ENCODE measurements around the gene ZFPM1.
"Not testable (repeated sequence)": the region's sequence is repeated elsewhere in the genome, so short reads cannot be mapped to it uniquely, and the experiment has no call there.

ZFPM1 gene

DNA sequence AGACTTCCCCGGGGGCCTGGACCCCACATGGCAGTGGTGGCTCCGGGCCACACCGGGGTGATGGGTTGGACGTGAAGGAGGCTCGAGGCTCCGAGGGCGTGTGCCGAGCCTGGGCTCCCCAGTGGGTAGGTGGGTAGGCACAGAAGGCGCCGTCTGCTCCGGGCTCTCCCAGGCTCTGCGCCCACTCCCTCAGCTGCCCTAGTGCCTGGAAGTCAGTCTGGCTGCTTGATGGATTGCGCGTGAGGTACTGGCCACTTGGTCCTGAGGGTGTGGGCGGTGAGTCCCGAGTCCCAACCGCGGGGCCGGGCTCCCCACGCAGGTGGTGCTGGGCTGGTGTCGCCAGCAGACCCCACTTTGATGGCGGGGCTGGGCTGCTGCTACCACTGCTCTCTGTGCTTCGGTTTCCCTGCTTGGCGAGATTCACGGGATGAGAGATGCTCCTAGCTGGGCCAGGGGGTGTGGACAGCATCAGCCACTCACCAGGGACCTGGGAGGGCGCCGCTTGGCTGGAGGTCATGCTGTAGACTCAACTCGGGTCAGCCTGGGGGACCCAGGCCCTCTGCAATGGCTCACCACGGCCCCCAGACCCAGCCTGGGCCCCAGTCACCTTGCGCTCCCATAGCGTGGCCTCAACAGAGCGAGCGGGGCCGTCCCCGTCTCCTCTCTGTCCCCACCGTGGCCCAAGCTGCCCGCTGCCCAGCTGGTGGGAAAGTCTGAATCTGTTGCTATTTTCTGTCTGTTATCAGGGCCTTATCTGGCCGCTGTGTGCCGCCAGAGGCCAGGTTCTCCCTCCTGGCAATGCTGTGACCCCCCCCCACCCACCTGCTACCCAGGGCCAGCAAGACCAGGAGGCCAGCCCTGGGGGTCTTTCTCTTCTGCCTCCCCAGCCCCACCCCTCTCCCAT is 26.1 kb downstream of the ZFPM1 start:
- no peak for DNase-seq (ENCODE audit: low read depth)

DNA sequence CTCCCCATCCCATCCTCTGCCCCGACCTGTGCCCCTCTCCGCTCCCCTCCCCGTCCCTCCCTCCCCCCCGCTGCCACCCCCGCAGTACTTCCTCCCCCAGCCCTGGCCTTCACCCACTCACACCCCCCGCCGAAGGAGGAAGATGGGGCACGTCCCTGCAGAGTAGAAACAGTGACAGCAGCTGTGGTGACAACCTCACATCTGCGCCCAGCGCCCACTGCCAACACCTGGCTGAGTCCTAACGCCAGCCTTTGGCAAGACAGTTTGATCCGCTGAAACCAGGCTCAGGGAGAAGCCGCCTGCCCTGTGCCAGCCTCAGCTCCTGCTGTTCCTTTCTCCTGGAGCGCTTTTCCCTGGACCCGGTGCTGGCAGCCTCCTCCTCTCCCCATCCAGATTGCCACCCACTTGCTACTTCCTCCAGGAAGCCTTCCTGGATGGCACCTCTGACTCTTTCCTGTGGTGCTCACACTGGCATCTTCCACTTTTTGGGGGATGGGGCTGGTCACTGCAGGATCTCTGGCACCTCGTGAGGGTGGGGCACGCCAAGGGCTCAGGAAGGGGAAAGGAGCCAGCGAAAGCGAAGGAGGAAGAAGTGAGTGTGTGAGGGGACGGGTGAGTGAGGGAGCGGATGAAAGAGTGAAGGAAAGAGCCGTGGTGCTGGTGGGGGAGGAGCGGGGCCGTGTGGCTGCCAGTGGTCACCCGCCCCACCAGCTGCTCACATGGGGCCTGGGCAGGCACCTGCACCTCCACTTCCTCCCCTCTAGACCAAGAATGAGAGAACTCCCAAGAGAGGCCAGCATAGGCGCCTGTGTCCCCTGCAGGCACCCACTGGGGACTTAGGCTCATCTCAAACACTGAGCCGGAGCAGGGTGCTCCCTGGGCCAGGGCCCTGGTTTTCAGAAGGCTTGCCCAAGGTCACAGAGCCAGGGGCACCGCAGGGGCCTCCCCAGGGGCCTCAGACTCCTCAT is 27.0 kb downstream of the ZFPM1 start:
- no peak for DNase-seq (ENCODE audit: low read depth)

DNA sequence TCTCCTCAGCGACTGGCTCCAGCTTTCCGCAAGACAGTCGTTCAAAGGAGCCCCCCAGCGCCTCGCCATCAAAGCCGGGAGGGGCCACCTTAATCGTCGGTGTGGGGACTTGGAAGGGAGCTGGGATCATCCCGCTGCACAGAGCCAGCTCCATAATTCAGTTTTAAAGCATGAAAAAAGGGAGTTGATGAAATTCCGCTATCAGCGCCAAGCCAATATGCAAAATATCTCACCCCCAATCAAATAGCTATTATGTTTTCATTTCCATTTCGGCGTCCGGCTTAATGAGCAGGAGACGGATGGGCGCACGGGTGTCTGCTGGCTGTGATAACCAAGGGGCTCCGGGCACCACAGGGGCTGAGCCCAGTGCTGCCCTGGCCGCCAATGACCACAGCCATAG is 27.7 kb downstream of the ZFPM1 start:
- no peak for DNase-seq (ENCODE audit: low read depth)

DNA sequence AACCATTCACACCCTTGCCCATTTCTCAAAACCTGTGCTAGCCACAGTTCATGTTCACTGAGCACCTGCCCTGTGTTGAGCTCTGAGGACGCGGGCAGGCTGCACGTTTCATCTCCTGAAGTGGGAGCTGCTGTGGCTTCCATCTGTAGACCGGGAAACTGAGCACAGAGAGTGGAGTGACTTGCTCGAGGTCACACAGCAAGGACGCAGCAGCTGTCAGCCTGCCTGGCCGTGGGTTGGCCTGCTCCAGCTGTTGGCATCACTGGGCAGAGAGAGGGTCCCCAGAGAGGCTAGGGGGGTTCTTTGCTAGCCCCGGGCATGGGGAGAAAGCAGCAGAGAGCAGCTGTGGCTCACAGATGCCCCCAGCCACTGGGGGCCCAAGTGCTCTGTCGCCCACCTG is 28.8 kb downstream of the ZFPM1 start:
- no peak for DNase-seq (ENCODE audit: low read depth)

DNA sequence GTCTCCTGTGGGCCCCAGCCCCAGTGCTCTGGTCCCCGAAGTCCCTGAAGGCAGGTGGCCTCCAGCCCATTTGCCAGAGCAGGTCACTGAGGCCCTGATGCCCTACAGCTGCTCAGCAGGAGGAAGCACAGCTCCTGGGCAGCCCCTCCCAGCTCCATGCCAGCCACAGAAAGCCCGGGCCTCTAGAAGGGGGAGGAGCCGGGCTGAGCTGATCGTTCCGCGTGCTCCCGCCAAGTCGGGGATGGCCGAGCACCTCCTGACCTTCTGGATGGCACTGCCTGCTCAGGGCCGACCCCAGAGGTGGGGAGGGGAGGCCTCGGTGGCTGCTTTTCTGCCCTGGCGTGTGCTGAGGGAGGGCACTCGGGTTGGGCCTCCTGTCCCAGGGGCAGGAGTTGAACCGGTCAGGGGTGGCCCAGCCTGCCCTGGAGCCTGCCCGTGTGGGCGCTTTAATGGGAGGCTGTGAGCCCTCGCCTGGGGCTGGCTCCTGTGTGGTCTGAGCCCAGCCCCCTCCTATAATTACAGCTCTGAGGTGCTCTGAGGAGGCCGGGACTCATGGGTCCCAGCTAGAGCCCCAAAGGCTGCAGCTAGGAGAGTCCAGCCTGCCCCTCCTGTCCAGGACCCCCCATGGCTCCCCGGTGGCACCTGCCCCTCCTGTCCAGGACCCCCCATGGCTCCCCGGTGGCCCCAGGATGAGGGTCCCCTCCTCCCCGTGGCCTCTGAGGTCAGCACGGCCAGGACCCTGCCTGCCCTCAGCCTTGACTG is 29.7 kb downstream of the ZFPM1 start:
- no peak for DNase-seq (ENCODE audit: low read depth)

DNA sequence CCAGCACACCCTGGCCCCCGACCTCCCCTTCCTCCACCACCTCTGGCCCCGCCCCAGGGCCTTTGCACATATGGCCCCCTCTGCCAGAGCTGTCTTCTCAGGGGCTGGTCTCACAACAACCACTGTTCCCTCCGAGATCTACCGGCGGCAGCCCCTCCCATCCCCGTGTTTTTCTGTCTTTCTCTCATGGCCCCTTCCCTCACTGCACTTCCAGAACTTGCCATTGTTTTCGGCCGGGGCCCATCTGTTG is 30.2 kb downstream of the ZFPM1 start:
- DNase-seq (ENCODE audit: low read depth), result no peak

DNA sequence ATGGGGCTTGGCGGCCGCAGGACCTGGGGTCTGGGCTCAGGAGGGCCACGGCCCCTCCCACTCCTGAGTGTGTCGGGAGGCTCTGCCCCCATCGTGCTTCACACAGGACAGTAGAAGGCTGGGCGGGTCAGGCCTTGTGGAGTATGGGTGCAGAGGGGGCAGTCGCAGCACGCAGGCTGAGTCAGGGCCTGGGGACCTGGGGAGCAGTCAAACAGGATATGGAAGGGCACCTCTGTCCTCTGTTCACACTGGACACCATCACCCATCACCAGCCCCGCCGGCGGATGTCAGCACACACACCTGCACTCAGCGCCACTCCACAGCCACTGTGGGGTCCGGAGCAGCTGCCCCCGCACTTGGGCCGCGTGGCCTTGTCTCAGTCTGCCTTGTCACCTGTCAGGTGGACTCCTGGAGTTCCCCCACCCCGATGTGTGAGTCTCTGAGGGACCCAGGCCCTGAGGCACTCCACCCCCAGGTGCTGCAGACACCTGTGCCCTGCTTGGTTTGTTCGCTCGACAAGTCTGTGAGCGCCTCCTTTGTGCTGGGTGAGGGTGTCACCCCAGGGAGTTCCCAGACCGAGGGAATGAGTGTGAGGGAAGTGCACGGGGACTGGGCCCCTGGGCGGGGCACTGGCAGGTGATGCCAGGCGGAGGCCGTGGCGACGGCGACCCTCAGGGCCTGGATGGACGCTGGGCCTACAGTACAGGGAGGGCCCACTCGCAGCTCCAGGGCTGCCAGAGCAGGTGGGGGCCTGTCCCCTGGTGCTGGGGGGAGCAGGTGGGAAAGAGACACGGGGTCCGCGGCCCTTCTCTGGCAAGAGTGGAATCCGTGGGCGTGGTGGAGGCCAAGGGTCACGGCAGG is 31.7 kb downstream of the ZFPM1 start:
- no peak for DNase-seq (ENCODE audit: low read depth)

DNA sequence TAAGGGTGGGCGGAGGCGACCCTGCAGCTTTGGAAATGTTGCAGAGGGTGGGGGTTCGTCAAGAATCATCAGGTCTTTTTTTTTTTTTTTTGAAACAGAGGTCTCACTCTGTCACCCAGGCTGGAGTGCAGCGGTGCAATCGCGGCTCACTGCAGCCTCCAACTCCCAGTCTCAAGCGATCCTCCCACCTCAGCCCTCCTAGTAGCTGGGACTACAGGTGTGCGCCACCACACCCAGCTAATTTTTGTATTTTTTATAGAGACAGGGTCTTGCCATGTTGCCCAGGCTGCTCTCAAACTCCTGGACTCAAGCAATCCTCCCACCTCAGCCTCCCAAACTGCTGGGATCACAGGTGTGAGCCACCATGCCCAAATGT is 32.3 kb downstream of the ZFPM1 start:
- not testable (repeated sequence) for DNase-seq (ENCODE audit: low read depth)

DNA sequence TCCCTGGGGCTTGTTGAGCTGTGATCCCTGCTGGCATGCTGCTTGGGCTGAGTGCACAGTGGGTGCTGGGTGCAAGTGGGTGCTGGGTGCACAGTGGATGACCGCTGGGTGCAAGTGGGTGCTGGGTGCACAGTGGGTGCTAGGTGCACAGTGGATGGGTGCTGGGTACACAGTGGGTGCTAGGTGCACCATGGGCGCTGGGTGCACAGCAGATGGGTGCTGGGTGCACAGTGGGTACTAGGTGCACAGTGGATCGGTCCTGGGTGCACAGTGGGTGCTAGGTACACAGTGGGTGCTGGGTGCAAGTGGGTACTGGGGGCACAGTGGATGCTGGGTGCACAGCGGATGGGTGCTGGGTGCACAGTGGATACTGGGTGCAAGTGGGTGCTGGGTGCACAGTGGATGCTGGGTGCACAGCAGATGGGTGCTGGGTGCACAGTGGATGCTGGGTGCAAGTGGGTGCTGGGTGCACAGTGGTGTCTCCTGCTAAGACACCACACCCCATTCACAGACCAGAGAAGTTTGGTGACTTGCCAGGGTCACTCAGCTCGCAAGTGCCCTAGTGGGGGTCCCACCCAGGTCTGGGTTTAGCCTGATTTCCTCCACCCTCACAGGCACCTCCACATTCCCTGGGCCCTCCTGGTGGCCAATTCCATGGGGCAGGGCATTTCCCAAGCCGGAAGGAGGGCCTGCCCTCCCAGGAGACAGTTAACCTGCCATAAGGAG is 33.5 kb downstream of the ZFPM1 start:
- DNase-seq (ENCODE audit: low read depth), result no peak

DNA sequence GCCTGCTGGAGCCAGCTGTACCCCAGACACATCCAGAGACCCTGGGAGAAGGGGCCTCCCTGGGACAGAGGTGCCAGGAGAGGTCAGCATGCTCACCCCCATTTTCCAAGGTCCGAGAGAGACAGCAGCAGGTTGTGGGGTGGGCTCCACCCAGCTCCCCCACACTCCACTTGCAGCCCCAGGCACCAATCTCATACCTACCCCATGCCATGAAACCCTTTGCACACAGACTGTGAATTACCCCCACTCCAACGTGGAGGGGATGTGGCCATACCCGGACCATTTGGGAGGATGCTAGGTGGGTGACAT is 34.0 kb downstream of the ZFPM1 start:
- DNase-seq (ENCODE audit: low read depth), result no peak

DNA sequence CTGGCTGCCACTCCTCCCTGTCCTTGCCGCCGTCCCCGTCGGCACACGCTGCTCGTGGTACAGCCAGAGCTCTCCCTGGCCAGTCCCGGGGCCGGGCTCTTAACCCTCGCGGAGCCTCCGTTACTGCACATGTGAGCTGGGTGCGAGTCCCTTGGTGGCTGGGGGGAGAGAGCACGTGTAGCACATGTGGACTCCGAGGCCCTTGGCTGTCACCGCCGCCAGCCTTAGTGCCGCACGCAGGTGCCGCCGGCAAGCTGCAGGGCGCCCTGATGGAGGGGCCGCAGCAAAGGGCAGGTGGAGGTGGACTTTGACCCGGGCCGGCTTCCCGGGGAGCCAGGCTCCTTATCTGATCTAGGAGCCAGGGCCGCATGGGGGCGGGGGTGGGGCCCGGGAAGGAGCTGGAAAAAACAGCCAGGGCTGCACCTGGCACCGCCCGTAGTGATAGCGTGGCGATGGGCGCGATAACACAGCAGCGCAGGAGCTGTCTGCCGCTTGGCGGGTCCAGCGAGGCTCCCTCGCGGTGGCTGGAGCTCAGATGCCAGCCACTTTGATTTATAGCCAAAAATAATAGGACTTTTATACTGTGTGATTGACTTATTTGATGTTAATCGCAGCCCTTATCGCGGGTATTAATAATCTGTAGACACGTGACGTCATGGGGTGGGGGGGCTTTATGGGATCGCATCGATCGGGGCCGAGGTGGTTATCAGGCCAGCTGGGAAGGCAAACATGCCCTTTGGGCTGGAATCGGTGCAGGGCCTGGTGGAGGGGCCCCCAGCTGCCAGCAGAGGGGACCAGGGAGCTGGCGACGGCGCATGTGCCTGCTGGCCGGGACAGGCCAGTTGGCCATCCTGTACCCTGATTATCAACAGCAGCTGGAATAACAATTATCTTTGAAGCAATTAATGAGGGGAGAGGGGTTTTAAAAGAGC is 35.1 kb downstream of the ZFPM1 start:
- no peak for DNase-seq (ENCODE audit: low read depth)

DNA sequence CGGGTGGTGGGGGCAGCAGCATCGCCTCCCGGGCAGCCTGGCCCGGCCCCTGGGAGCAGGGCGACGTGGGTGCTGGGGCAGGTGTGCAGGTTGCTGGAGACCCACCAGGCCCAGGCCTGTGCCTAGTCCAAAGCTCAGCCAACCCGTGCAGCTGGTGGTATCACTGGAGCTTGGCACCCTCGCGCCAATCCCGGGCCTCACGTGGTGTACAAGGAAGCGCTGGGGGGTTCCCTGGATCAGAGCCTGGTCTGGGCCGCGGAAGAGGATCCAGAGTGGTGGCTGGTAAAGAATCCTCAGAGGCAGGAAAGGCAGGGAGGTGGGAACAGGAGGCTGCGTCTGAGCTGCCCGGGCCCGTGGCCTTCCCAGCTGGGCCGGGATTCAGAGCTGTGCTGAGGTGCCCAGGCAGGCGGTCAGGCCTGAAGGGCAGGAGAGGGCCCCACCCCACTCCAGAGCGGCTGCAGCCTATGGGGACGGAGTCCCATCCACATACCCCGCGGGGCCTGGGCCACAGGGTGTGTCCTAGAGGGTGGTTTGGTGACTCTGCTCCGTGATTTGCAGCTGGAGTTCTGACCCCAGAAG is 36.2 kb downstream of the ZFPM1 start:
- DNase-seq (ENCODE audit: low read depth), result no peak

DNA sequence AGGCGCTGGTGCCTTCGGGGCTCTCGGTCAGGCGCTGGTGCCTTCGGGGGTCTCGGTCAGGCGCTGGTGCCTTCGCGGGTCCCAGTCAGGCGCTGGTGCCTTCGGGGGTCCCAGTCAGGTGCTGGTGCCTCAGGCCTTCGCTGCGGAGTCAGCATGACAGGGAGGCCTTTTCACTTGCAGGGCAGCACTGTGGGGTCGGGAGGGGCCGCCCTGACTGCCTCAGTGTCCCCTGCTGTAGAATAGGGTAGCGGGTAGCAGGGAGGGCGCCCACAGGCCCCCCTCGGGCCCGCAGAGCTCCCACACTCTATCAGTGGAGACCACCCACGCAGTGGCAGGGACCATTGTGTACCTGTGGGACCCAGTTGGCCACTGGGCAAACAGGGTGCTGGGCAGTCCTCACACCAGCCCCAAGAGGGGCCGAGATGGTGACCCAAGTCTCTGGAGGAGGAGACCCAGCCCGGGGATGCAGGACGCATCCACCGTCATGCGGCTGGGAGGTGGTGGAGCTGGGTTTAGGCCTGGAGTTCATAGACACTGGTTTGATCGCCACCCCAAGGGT is 38.0 kb downstream of the ZFPM1 start:
- DNase-seq (ENCODE audit: low read depth), result no peak

DNA sequence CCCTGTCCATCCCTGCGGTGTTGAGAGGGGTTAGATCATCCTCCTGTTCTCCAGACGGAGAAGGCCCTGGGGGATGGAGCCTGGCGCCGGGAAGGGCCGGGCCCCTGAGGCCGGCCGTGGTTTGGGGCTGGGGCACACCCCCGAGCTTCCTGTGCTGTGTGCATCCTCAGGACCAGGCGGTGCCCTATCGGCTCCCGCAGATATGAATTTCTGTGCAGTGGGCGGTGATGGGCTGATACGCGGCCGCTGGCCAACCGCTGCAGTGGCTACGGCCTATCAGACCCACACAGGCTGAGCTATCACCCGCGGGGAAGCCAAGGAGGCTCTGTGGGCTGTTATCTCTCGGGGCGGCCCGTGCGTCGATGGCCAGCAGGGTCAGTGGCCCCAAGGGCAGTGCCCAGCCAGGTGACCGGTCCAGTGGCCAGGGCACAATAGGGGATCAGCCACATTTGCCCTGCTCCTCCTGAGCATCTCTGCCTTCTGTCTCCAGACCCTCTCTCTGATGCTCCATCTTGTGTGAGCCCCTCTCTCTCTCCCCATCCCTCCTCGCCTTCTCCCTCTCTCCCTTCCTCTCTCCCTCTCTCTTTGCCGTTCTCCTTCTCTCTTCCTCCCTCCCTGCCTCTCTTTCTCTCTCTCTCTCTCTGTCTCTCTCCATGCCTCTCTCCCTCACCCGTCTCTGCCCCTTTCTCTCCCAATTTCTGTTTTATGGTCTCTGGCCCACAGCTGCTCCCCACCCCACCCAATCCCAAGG is 38.7 kb downstream of the ZFPM1 start:
- DNase-seq (ENCODE audit: low read depth), result no peak

DNA sequence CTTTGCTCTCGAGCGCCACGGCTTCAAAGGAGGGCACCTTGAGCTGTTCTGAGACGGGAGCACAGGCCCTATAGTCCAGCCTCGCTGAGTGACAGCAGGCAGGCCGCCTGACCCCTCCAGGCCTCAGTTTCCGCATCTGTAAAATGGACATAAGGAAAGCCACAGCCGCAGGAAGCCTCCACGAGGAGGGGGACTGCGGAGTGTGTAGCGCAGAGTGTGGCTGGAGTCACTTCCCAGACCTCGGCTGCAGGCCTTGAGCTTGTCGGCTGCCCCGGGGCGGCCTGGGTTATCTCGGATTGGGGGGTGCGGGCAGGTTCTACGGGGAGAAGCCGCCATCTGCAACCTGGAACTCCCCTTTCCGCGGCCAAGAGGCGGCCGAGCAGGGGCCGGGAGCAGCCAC is 40.8 kb downstream of the ZFPM1 start:
- no peak for DNase-seq (ENCODE audit: low read depth)

DNA sequence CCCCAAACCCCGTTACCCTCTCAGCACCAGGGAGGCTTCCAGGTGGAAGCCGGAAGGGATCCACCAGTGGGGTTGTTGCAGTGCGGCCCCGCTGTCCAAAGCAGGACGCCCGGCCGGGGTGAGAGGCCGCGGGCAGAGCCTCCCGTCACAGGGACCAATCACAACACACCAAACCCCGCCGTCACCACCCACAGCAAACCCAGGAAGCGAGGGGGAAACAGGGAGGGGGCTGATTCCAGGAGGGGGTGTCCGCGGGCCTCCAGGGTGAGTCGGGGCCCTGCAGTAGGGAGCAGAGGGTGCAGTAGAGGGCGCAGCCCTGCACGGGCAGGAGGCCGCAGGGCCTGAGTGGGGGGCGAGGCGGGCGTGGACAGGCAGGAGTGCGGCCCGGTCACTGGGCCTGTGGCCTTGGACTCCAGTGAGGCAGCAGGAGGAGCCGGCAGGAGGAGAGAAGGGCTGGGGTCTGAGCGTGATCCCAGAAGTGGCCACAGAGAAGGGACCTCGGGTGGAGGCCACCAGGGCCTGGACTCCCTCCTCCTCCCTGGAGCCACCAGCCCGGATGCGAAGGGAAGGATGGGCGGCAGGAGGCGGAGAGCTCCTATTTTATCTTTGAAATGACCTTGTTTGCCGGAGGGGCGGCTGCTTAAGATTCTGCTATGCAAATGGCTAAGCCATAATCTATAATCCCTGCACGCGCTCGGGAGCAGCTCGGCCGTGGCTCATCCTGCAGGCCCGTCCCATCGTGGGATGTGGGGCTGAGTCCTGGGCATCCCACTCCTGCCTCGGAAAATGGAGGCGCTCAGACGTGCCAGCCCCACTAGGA is 41.5 kb downstream of the ZFPM1 start:
- no peak for DNase-seq (ENCODE audit: low read depth)

DNA sequence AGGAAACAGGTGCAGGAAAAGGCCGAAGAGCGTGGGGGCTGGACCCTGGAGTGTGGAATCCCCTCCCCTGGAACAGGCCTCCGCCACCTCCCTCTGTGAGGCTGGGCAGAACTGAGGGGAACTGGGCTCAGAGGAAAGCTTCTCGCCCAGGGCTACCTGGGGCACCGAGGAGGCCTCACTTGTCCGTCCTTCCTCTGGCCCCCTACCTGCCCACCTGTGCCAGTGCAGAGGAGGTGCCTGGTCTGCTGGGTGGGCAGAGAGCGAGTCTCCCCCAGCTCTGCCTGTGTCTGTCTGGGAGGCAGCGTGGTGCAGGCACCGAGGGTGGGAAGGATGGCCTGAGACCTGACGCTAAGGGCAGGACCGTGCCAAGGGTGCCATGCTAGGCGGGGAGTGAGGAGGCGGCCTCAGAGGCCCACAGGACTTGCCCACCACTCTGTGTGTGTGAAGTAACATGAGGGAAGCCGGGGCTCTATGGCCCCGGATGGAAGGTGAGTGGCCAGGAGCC is 42.2 kb downstream of the ZFPM1 start:
- DNase-seq (ENCODE audit: low read depth), result no peak
